Kidney (tissue), 14 donors: ENCODE data around the gene KCNIP1. TPM values are rescaled to one million over a fixed set of nuclear protein-coding genes. Genes with fewer than 3 reads are reported as not detected.

ENCODE experiments used
- DNase-seq, 5 donors: peaks; one replicate each; pipeline ENCODE4 v3.0.0-alpha.2; 2013 to 2020
- FAIRE-seq: peaks from 2 replicates; lab custom pipeline; 2012; peaks lifted over from hg19 to GRCh38; lab: Jason Lieb, UNC
- H3K27ac ChIP-seq, 2 donors: one replicate each; pipeline ENCODE4 v1.7.0; 2013; ENCODE audit warnings: low read depth in 2 of 2, low read length in 2 of 2, inconsistent platforms in 1 of 2
- H3K27me3 ChIP-seq: one replicate; pipeline ENCODE4 v1.7.1; 2013; ENCODE audit warnings: low read length, inconsistent platforms; ENCODE audit not compliant: control insufficient read depth, insufficient read depth
- H3K36me3 ChIP-seq, 3 donors: one replicate each; pipeline versions ENCODE4 v1.7.0 to v1.7.1; 2013; ENCODE audit warnings: low read length in 3 of 3, control low read depth in 1 of 3, inconsistent platforms in 1 of 3; ENCODE audit not compliant: insufficient read depth in 3 of 3, control insufficient read depth in 2 of 3
- H3K4me1 ChIP-seq, 3 donors: one replicate each; pipeline versions ENCODE4 v1.7.0 to v1.7.1; 2013; ENCODE audit warnings: low read length in 3 of 3, inconsistent platforms in 1 of 3, low read depth in 1 of 3; ENCODE audit not compliant: control insufficient read depth in 2 of 3, insufficient read depth in 2 of 3
- H3K4me3 ChIP-seq, 3 donors: one replicate each; pipeline versions ENCODE4 v1.7.0 to v1.8.1; 2013; ENCODE audit warnings: low read length in 3 of 3, control low read depth in 1 of 3, inconsistent platforms in 1 of 3
- H3K9ac ChIP-seq, 3 donors: one replicate each; pipeline versions ENCODE4 v1.7.0 to v1.7.1; 2013; ENCODE audit warnings: low read length in 3 of 3, control low read depth in 1 of 3, inconsistent platforms in 1 of 3
- H3K9me3 ChIP-seq, 3 donors: one replicate each; pipeline versions ENCODE4 v1.7.0 to v1.7.1; 2013; ENCODE audit warnings: low read length in 3 of 3, control low read depth in 1 of 3, inconsistent platforms in 1 of 3; ENCODE audit not compliant: control insufficient read depth in 2 of 3, insufficient read depth in 1 of 3
- CTCF ChIP-seq: IDR thresholded peaks from 3 replicates; pipeline ENCODE4 v1.5.1; 2012; ENCODE audit warnings: mild to moderate bottlenecking, moderate library complexity, borderline replicate concordance; ENCODE audit not compliant: insufficient read depth; ENCODE audit errors: extremely low read depth
- intact Hi-C: fragments of 100-400 bp; cut with DNase I; formaldehyde crosslinking; loops from one replicate; pipeline ENCODE4 v1.11.1; 2022
- polyA plus RNA-seq: library from polyadenylated mRNA; stranded (reverse); fragments of 350-450 nt; fragmentation: Illumina TruSeq; extraction: RNeasy Lipid Tissue Mini Kit (QIAGEN cat#74804); gene quantifications from one replicate; pipeline ENCODE4 v1.2.3, GENCODE V29; 2014; ENCODE audit warnings: low read depth, low replicate concordance; ENCODE audit not compliant: insufficient read depth
- total RNA-seq: library from RNA; stranded (reverse); fragmentation: NEBNext Ultra II Directional; extraction: Animal tissue kit (Norgen Biotek cat#: 25700); gene quantifications from one replicate; pipeline ENCODE4 v1.2.1, GENCODE V29; 2021
- donor health status: control.
- donor health status: control.
- donor health status: control.
- donor health status: control.
- donor health status: control.
- donor health status: DM: yes; HTN: yes; CAD: no.
- donor health status: Normal renal cell carcinoma (clear cell type).

Gene KCNIP1
- total and polyA plus RNA-seq, 2 donors from 2014 or later, result 1.8 to 3.1 TPM

- no peaks in the 10 kb centered on the region for H3K27me3 ChIP-seq
- intact Hi-C loops, result no loop called here
- no peak for FAIRE-seq
Observed at GRCh38 chr5:170694911-170695310, 191.1 kb downstream of the KCNIP1 start.

GRCh38 chr5:170697031-170697430 is 193.2 kb downstream of the KCNIP1 start:
- no peak overlapping the region for H3K9ac ChIP-seq
- FAIRE-seq (no peak), DNase-seq (no peak)
- intact Hi-C loops, result no loop called here
- H3K4me3 ChIP-seq, result no peak overlapping the region
- no peaks in the 10 kb centered on the region for H3K9me3 ChIP-seq
- H3K27me3 ChIP-seq, result no peaks in the 10 kb centered on the region
- no peak overlapping the region for H3K27ac ChIP-seq
- no peaks in the 10 kb centered on the region for H3K36me3 ChIP-seq
- no peaks in the 10 kb centered on the region for H3K4me1 ChIP-seq
- no peak for TF ChIP-seq CTCF

More at GRCh38 chr5:170694911-170695310, 191.1 kb downstream of the KCNIP1 start:
- TF ChIP-seq CTCF, result no peak
- Histone ChIP-seq H3K4me3 (no peak overlapping the region), H3K4me1 (no peaks in the 10 kb centered on the region), H3K9me3 (no peaks in the 10 kb centered on the region), H3K9ac (no peak overlapping the region), H3K27ac (no peak overlapping the region), H3K36me3 (no peaks in the 10 kb centered on the region)
- no peak for DNase-seq

- FAIRE-seq (no peak), DNase-seq (no peak)
- H3K9me3 ChIP-seq, result no peaks in the 10 kb centered on the region
- no peak overlapping the region for H3K27ac ChIP-seq
- H3K27me3 ChIP-seq, result no peaks in the 10 kb centered on the region
- H3K9ac ChIP-seq, result no peak overlapping the region
- H3K4me3 ChIP-seq, result no peak overlapping the region
- no peaks in the 10 kb centered on the region for H3K4me1 ChIP-seq
- TF ChIP-seq CTCF, result no peak
- H3K36me3 ChIP-seq, result no peaks in the 10 kb centered on the region
- intact Hi-C loops, result no loop called here
Observed at GRCh38 chr5:170700503-170700902, 196.7 kb downstream of the KCNIP1 start.

DNA sequence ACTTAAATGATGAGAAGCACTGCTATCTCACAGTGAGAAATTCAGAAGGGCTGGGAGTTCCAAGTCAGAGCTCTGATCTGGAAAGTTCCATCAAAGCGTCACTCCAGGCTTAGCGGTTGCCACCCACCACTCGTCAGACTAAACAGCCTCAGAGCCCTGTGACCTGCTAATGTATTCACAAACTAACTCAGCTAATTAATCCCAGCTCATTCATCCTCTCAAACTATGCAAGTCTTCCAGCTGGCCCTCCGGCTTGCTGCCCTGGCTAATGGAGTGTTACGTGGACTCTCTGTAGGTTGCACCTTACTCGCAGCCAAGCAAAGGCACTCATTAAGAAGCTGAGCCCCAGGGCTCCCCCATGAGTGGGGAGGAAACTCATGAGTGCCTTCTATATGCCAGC is 197.5 kb downstream of the KCNIP1 start:
- intact Hi-C loops, result no loop called here
- no peaks in the 10 kb centered on the region for H3K4me1 ChIP-seq
- TF ChIP-seq CTCF, result no peak
- no peaks in the 10 kb centered on the region for H3K36me3 ChIP-seq
- H3K9ac ChIP-seq, result no peak overlapping the region
- no peak overlapping the region for H3K27ac ChIP-seq
- no peak for FAIRE-seq
- H3K4me3 ChIP-seq, result no peak overlapping the region
- DNase-seq, result peak in 4 of 5 donors; percentile 53 to 73 (median 60)
- no peaks in the 10 kb centered on the region for H3K27me3 ChIP-seq
- no peaks in the 10 kb centered on the region for H3K9me3 ChIP-seq
